T-helper 17 cell (primary cell): Measurements from ENCODE around the gene C7. TPM values are rescaled to one million over a fixed set of nuclear protein-coding genes. Genes with fewer than 3 reads are reported as not detected.
"Not testable (repeated sequence)": the region's sequence is repeated elsewhere in the genome, so short reads cannot be mapped to it uniquely, and the experiment has no call there.

ENCODE experiments used
- ATAC-seq: fragments of 150-1000 bp; cut with Tn5 transposase; 2 replicates; pipeline ENCODE4 v1.10.0; 2021; ENCODE audit warnings: mild to moderate bottlenecking, moderate library complexity
- DNase-seq, 3 donors: peaks; one replicate each; pipeline versions ENCODE4 v3.0.0 to v3.0.0-alpha.2; 2020 to 2021
- H3K9me3 ChIP-seq: one replicate; pipeline ENCODE4 v1.7.0; 2013; ENCODE audit warnings: low read length, mild to moderate bottlenecking; ENCODE audit not compliant: control insufficient read depth, poor library complexity, severe bottlenecking
- H3K27ac Mint-ChIP-seq: one replicate; pipeline ENCODE4 v1.8.0; 2022; ENCODE audit warnings: mild to moderate bottlenecking, moderate library complexity, mixed read lengths
- H3K27me3 Mint-ChIP-seq: one replicate; pipeline ENCODE4 v1.8.0; 2022; ENCODE audit warnings: mixed read lengths
- H3K36me3 Mint-ChIP-seq: one replicate; pipeline ENCODE4 v1.8.0; 2022; ENCODE audit warnings: low read depth, mixed read lengths
- H3K4me1 Mint-ChIP-seq: one replicate; pipeline ENCODE4 v1.8.0; 2022; ENCODE audit warnings: mild to moderate bottlenecking, mixed read lengths
- H3K4me3 Mint-ChIP-seq: one replicate; pipeline ENCODE4 v1.8.0; 2022; ENCODE audit warnings: mild to moderate bottlenecking, moderate library complexity, mixed read lengths
- total RNA-seq, 4 donors: library from RNA in 2 of 4; stranded (reverse) in 2 of 4; gene quantifications; one replicate each; pipeline ENCODE4 v1.2.3 and lab custom pipeline; 2022 to 2026

C7 gene
- total RNA-seq, 2 donors from 2014 or later: not detected

DNA sequence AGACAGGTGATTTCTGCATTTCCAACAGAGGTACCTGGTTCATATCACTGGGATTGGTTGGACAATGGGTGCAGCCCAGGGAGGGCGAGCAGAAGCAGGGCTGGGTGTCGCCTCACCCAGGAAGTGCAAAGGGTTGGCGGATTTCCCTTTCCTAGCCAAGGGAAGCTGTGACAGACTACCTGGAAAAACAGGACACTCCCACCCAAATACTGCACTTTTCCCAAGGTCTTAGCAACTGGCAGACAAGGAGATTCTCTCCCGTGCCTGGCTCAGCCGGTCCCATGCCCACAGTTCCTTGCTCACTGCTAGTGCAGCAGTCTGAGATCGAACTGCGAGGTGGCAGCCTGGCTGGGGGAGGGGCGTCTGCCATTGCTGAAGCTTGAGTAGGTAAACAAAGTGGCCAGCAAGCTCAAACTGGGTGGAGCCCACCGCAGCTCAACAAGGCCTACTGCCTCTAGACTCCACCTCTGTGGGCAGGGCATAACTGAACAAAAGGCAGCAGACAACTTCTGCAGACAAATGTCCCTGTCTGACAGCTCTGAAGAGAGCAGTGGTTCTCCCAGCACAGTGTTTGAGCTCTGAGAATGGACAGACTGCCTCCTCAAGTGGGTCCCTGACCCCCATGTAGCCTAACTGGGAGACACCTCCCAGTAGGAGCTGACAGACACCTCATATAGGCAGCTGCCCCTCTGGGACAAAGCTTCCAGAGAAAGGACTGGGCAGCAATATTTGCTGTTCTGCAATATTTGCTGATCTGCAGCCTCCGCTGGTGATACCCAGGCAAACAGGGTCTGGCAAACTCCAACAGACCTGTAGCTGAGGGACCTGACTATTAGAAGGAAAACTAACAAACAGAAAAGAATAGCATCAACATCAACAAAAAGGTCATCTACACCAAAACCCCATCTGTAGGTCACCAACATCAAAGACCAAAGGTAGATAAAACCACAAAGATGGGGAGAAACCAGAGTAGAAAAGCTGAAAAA is 13.6 kb upstream of the C7 start:
- not testable (repeated sequence) for H3K4me3 Mint-ChIP-seq, H3K27me3 Mint-ChIP-seq, ATAC-seq, H3K36me3 Mint-ChIP-seq, H3K4me1 Mint-ChIP-seq, H3K9me3 ChIP-seq, DNase-seq, H3K27ac Mint-ChIP-seq

DNA sequence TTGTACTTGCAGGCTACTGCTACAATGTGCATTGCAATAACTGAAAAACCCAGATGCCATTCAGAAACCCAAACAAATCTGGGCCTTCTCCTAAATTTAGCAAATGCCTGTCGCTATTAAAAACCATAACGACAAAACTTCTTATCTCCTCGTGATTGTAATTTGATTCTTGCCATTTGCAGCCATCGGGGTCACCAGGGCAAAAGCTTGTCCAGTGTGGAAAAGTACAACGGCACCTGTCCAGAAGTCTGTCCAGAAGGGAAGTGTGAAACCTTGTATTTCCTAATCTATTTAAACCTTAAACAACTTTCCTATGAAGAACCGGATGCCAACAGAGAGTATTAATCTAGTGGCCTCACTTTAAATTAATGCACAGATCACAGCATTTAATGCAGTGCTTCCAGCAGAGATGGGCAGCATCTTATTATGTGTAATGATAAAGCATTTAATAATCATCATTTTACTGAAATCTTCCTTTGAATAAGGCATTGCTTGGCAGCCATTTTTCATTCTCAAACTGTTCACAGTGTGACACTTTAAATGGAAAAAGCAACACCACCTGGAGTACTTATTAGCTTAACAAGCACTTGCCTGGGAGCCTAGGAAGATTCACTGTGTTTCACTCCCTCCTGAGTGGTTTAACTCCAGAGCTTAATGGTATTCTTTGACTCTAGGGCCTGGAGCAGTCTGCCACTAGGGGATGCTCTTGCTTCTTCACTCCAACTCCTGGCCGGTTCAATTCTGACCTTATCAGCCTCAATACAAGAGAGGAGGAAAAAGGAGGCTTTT is 4.9 kb upstream of the C7 start:
- peaks cover 4% of the 10 kb centered on the region for H3K4me1 Mint-ChIP-seq
- peaks cover 18% of the 10 kb centered on the region for H3K27me3 Mint-ChIP-seq
- ATAC-seq (peak; percentile 57), DNase-seq (no peak)
- no peaks in the 10 kb centered on the region for H3K9me3 ChIP-seq
- H3K27ac Mint-ChIP-seq: peak overlapping the region; percentile 4
- H3K4me3 Mint-ChIP-seq: no peak overlapping the region
- no peaks in the 10 kb centered on the region for H3K36me3 Mint-ChIP-seq

DNA sequence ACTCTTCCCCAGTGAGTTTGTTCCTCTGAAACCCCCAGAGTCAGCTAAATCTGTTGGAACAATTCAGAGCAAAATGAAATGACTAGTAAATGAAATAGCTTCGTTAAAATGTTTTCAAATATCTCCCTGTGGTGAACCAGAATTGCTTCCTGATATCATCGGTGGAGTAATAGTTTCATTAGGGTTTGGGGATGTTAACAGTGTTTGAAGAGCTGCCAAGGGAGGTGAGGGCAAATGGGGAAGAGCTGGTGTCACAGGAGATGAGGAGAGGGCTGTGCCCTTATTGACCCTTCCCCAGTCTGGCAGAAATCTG is 4.3 kb upstream of the C7 start:
- DNase-seq (no peak), ATAC-seq (no peak)
- no peak overlapping the region for H3K4me3 Mint-ChIP-seq
- H3K9me3 ChIP-seq: no peaks in the 10 kb centered on the region
- H3K4me1 Mint-ChIP-seq: peaks cover 4% of the 10 kb centered on the region
- H3K27me3 Mint-ChIP-seq: peaks cover 24% of the 10 kb centered on the region
- H3K27ac Mint-ChIP-seq: no peak overlapping the region
- H3K36me3 Mint-ChIP-seq: no peaks in the 10 kb centered on the region

DNA sequence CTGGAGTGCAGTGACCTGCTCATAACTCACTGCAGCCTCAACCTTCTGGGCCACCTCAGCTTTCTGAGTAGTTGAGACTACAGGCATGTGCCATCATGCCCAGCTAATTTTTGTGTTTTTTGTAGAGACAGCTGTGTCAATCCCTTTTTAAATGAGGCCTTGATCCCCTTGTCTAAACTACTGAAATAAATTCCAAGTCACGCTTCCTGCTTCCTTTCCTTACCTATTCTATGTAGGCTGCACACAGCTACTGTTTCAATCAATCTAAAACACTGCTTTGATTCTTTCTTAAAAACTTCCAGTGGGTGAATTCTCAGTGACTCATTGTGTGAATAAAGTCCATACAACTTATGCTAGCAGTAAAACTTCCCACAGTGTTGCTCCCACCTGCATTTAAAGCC is 2.9 kb upstream of the C7 start:
- Mint-ChIP-seq H3K36me3 (peaks cover 3% of the 10 kb centered on the region), H3K4me3 (no peak overlapping the region), H3K27me3 (peaks cover 29% of the 10 kb centered on the region), H3K4me1 (peaks cover 4% of the 10 kb centered on the region), H3K27ac (no peak overlapping the region)
- ATAC-seq (no peak), DNase-seq (no peak)
- H3K9me3 ChIP-seq: no peaks in the 10 kb centered on the region

DNA sequence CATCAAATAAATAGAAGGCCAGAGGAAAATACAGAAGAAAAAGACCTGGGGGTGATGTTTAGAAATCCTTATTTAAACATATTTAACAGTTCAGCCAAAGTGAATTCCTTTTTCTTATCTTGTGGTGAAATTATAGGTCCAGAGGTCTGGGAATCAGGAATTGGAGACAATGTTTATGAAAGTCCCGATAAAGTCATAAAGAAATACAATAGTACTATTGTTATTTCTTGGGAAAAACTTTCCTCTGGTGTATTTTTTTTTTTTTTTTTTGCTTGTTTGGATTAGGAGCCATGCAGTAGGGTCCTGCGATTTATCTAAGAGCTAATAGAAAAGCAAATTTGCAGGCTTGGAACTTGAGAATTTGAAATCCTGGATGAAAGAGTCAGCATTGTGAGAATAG is 426 bp downstream of the C7 start:
- DNase-seq: no peak
- no peak for ATAC-seq
- peaks cover 4% of the 10 kb centered on the region for H3K4me1 Mint-ChIP-seq
- peaks cover 45% of the 10 kb centered on the region for H3K27me3 Mint-ChIP-seq
- no peaks in the 10 kb centered on the region for H3K9me3 ChIP-seq
- H3K4me3 Mint-ChIP-seq: no peak overlapping the region
- H3K36me3 Mint-ChIP-seq: peaks cover 3% of the 10 kb centered on the region
- no peak overlapping the region for H3K27ac Mint-ChIP-seq

DNA sequence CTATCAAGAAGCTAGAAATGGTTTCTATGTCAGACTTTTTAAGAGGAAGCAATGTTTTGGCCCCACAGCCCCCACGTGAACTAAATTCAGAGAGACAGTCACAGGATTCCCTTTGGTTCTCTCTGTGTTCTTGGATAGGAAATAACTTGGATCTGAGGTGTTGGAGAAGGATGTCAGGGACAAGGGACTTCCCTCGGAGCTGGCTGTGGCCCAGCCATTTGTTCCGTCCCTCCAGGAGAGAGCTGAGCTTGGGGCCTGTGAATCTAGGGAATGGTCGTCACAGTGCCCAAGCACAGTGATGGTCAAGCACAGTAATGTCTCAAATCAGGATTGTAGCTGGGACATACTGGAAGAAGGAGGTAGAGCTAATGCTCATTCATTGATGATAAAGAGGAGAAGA is 2.0 kb downstream of the C7 start:
- H3K4me3 Mint-ChIP-seq: no peak overlapping the region
- peaks cover 3% of the 10 kb centered on the region for H3K36me3 Mint-ChIP-seq
- H3K9me3 ChIP-seq: no peaks in the 10 kb centered on the region
- DNase-seq (no peak), ATAC-seq (no peak)
- peaks cover 2% of the 10 kb centered on the region for H3K4me1 Mint-ChIP-seq
- H3K27me3 Mint-ChIP-seq: peaks cover 50% of the 10 kb centered on the region
- no peak overlapping the region for H3K27ac Mint-ChIP-seq

DNA sequence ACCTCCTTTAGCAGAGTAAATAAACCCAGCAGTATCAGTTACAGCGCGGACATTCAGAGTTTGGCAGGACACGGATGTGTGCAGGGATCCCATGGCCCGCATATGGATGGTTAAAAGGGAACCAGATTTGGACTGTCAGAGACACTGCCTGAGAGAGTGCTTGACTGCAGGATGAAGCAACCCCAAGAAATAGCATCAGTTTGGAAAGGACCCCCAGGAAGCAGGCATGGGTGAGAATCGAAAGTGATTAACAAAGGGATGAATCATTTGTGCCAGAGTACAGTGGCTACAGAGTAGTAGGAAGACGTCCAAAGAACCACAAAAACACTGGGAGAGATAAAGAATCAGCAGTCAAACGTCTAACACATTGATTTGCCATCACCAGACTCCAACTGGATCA is 5.5 kb downstream of the C7 start:
- no peak overlapping the region for H3K27ac Mint-ChIP-seq
- peaks cover 2% of the 10 kb centered on the region for H3K4me1 Mint-ChIP-seq
- ATAC-seq: no peak
- peaks cover 42% of the 10 kb centered on the region for H3K27me3 Mint-ChIP-seq
- no peak for DNase-seq
- no peaks in the 10 kb centered on the region for H3K9me3 ChIP-seq
- H3K4me3 Mint-ChIP-seq: no peak overlapping the region
- peaks cover 3% of the 10 kb centered on the region for H3K36me3 Mint-ChIP-seq

DNA sequence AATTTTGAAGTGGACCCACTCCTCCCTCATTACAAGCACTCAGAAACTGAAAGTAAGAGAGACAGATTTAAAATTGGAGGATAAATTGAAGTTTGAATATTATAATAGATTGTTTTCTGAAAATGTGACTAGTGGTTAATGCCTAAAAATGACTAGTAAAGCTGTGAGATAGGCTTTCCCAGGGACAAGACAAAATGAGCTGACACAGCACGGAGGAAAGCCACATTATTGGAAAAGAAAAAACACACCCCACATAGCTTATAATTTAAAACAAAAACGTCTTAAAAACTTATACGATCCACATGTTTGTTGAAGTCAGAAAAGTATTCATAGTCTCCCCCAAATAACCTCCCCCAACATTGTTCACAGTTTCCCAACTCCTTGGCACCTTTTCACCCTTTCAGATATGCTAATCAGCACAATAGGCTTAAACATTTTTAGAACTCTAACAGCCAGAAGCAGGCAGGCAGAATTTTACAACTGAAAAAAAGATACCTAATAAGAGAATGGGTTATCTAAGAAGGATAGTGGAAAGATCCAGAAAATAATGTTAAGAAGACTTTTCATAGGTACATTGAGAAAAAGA is 6.1 kb downstream of the C7 start:
- peaks cover 41% of the 10 kb centered on the region for H3K27me3 Mint-ChIP-seq

DNA sequence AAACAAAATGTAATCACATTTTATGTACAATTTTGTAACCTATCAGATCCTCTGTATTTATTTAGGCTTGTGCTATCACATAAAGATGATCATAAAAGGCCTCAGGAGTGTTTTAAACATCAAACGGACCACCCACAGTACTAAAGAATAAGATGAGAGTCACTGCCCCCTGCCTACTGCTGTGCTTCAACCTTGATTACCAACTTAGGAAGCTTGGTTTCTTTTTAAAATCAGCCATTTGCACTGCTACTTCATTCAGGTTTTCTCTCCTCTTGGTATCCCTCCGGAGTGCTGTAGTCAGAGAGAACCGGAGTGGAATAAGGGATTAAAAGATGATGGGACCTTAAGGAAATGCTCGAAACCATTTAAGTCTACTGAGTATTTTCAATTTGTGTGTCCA is 6.9 kb downstream of the C7 start:
- Mint-ChIP-seq H3K36me3 (peaks cover 2% of the 10 kb centered on the region), H3K27ac (no peak overlapping the region), H3K4me3 (no peak overlapping the region), H3K4me1 (peaks cover 2% of the 10 kb centered on the region), H3K27me3 (peaks cover 39% of the 10 kb centered on the region)
- DNase-seq (no peak), ATAC-seq (no peak)
- no peaks in the 10 kb centered on the region for H3K9me3 ChIP-seq

More for the DNA sequence above, 6.1 kb downstream of the C7 start:
- H3K36me3 Mint-ChIP-seq: peaks cover 3% of the 10 kb centered on the region
- H3K4me3 Mint-ChIP-seq: no peak overlapping the region
- no peak for DNase-seq
- H3K9me3 ChIP-seq: no peaks in the 10 kb centered on the region
- H3K27ac Mint-ChIP-seq: no peak overlapping the region
- ATAC-seq: no peak
- H3K4me1 Mint-ChIP-seq: peaks cover 2% of the 10 kb centered on the region

DNA sequence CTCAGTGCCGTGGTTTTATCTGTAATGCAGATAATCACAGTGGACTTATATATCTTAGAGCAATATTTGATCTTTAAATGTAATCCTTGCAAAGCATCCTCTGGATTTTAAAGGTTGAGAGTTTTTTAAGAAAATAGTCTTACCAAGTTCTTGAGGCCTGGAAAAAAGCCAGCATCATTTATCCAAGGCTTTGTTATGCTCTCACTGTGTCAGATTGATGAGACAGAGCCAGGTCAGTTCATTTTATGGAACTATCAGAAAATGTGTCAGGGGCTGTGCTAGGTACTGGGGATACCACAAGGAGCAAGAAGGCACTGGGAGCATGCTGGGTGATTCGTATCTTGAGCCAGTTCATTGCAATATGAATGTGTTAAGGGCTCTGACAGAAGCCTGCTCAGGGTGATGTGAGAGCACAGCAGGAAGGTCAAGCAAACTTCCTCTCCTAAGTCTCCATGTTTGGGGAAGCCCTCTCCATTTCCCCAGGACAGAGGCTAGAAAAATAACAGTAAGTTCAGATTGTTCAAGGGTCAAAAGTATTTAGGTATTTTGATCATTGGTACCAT is 19.7 kb downstream of the C7 start:
- no peak for ATAC-seq
- no peak overlapping the region for H3K4me3 Mint-ChIP-seq

DNA sequence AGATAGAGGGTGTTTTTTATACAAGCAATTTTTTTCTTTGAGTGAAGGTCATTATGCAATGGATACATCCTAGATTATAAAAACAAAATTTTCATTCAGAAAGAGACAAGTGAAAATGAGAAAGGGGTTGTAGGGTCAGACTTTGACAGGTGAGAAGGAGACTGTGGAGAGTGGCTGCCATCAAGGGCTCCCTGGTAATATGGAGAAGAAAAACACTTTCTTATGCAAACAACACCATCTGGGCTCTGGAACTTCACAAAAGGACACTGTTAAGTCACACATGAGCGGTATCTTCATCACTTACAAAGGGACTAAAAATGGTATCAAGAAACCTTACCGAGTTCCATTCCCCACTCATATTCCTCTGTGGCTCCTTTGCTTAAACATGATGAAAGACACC is 23.5 kb downstream of the C7 start:
- ATAC-seq (no peak), DNase-seq (no peak)
- H3K36me3 Mint-ChIP-seq: no peaks in the 10 kb centered on the region
- H3K4me1 Mint-ChIP-seq: no peaks in the 10 kb centered on the region
- no peak overlapping the region for H3K4me3 Mint-ChIP-seq
- H3K9me3 ChIP-seq: no peaks in the 10 kb centered on the region
- H3K27ac Mint-ChIP-seq: no peak overlapping the region
- H3K27me3 Mint-ChIP-seq: peaks cover 11% of the 10 kb centered on the region

More for the DNA sequence above, 19.7 kb downstream of the C7 start:
- H3K36me3 Mint-ChIP-seq: no peaks in the 10 kb centered on the region
- peaks cover 5% of the 10 kb centered on the region for H3K9me3 ChIP-seq
- no peaks in the 10 kb centered on the region for H3K27me3 Mint-ChIP-seq
- H3K27ac Mint-ChIP-seq: no peak overlapping the region
- DNase-seq: no peak
- no peaks in the 10 kb centered on the region for H3K4me1 Mint-ChIP-seq

DNA sequence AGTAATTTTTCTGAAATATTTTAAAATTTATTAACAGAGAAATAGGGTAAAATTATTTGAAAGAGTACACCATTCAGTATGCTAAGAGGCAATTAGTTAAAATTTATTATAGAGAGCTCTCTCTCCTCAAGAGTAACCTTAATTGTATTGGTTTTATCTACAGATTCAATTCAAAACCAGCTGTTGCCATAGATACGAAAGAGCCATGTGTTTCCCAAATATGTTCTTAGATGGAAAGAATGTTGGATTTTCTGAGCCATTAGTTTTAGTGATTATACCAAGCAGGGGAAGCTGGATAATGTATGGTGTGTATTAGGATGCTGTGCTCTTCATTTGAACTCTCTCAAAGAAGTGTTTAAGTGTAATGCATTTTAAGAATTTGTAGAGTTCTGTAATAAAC is 27.8 kb downstream of the C7 start:
- H3K4me1 Mint-ChIP-seq: no peaks in the 10 kb centered on the region
- ATAC-seq: no peak
- no peaks in the 10 kb centered on the region for H3K36me3 Mint-ChIP-seq

DNA sequence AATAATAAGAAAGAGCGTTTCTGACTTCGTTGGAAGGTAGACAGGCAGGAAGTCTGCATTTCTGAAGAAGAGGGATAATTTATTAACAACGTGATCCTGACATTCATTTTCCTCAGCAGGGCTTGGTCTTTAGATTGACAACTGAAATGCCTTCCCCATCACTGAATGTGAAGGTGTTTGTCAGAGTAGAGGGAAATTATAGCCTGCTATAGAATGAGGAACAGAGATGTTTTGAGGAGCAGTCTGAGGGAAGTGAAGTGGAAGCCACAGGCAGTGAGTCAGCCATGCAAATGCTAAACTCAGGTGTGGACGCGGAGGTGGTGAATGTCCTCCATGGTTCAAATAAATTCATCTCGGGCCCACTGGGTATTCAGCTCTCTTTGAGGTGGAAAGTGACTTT is 30.5 kb downstream of the C7 start:
- H3K27ac Mint-ChIP-seq: no peak overlapping the region

More for the DNA sequence above, 27.8 kb downstream of the C7 start:
- H3K27ac Mint-ChIP-seq: no peak overlapping the region
- no peak overlapping the region for H3K4me3 Mint-ChIP-seq
- H3K9me3 ChIP-seq: no peaks in the 10 kb centered on the region
- H3K27me3 Mint-ChIP-seq: peaks cover 18% of the 10 kb centered on the region
- no peak for DNase-seq

More for the DNA sequence above, 30.5 kb downstream of the C7 start:
- Mint-ChIP-seq H3K4me3 (no peak overlapping the region), H3K27me3 (peaks cover 18% of the 10 kb centered on the region), H3K4me1 (no peaks in the 10 kb centered on the region), H3K36me3 (no peaks in the 10 kb centered on the region)
- no peaks in the 10 kb centered on the region for H3K9me3 ChIP-seq
- ATAC-seq (no peak), DNase-seq (no peak)
